ENCODE results near the gene AKR1C4. TPM values are rescaled to one million over a fixed set of nuclear protein-coding genes. Genes with fewer than 3 reads are reported as not detected.

Gene AKR1C4
- total and polyA plus RNA-seq, 2 of the 8 experiments (the other 6 are each of a cell fraction or from before 2014, with no cell fraction given): not detected

DNA sequence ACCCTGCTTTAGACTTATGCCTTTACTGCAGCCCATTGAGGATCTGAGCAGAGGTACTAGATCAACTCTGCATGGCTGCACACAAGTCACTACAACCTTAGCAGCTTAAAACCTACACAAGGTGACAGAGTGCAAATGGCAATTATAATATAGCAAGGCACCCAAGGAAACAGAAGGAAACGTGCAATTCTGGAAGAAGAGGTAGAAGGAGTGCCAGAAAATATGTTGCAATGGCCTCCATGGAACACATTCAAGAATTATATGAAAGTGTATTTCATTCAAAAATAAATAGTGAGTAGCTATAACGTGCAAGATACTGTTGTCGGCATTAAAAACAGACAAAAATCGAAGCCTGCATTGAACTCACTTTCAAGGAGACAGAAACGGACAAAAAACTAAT lies 8.8 kb upstream of the AKR1C4 start:
- no peak overlapping the region for H3K9ac ChIP-seq (replicated peaks in 1 of 4; ENCODE audit: extremely low read depth in 1 of 4, low read depth in 3 of 4, low read length in 3 of 4)
- H3K23ac ChIP-seq (ENCODE audit: insufficient read length): no peak overlapping the region
- H3K23me2 ChIP-seq (ENCODE audit: low read depth, low read length): no peaks in the 10 kb centered on the region
- H2BK15ac ChIP-seq (ENCODE audit: low read length): no peak overlapping the region
- no peaks in the 10 kb centered on the region for H3K36me3 ChIP-seq (ENCODE audit: control insufficient read depth in 2 of 4, insufficient read depth in 4 of 4, low read length in 3 of 4)
- no peak overlapping the region for H3K4me3 ChIP-seq (ENCODE audit: extremely low read depth in 1 of 4, insufficient read depth in 2 of 4, low read depth in 3 of 4, low read length in 4 of 4)
- H3K18ac ChIP-seq (ENCODE audit: extremely low read depth, low read length): no peak overlapping the region
- no peaks in the 10 kb centered on the region for H3K79me2 ChIP-seq (ENCODE audit: control insufficient read depth in 1 of 2, insufficient read depth in 2 of 2, low read length in 2 of 2)
- no peak overlapping the region for H4K91ac ChIP-seq (replicated peaks; ENCODE audit: insufficient read length, low read length)
- ChIA-PET POLR2A (ENCODE audit: partially characterized antibody) (no interaction called here), CTCF (ENCODE audit: partially characterized antibody) (interaction anchor here (1.6 to 2.2 kb wide), 2 partner anchors 10 to 12 kb away, joined by 4 to 11 read pairs; no protein-coding TSS in a partner anchor)
- H3K27ac ChIP-seq (ENCODE audit: low read depth, low read length): no peak overlapping the region
- H4K20me1 ChIP-seq (replicated peaks in 1 of 2; ENCODE audit: control insufficient read depth in 1 of 2, insufficient read depth in 2 of 2, low read length in 2 of 2): no peaks in the 10 kb centered on the region
- H3K56ac ChIP-seq (replicated peaks; ENCODE audit: insufficient read length, low read depth, low read length): no peak overlapping the region
- H4K5ac ChIP-seq (ENCODE audit: insufficient read length, low read depth, low read length): no peak overlapping the region
- 84% methylated on average over 5 of the region's 5 CpGs; no CpG with 5 or more reads in 1 of the 2 experiments for WGBS, 2 experiments (ENCODE audit: extremely low coverage in 1 of 2, insufficient coverage in 1 of 2, insufficient read length in 1 of 2, insufficient replicate concordance in 2 of 2, low coverage in 1 of 2, low lambda C conversion rate in 2 of 2, missing lambda C conversion rate in 1 of 2)
- H2AK5ac ChIP-seq (ENCODE audit: low read depth, low read length): no peak overlapping the region
- no peak overlapping the region for H3K4ac ChIP-seq (replicated peaks; ENCODE audit: insufficient read length, low read depth, low read length)
- H3K4me2 ChIP-seq (ENCODE audit: insufficient read depth in 1 of 2, low read depth in 2 of 2, low read length in 2 of 2): no peak overlapping the region
- no peak for FAIRE-seq
- H3K14ac ChIP-seq (ENCODE audit: insufficient read length): no peak overlapping the region
- H3K79me1 ChIP-seq (ENCODE audit: low read depth, low read length): no peaks in the 10 kb centered on the region
- H4K8ac ChIP-seq (ENCODE audit: extremely low read depth, insufficient read depth, low read length): no peak overlapping the region
- no peaks in the 10 kb centered on the region for H3K27me3 ChIP-seq (replicated peaks in 1 of 4; ENCODE audit: control insufficient read depth in 3 of 4, extremely low read depth in 1 of 4, insufficient read depth in 3 of 4, low read length in 3 of 4)
- no peak overlapping the region for H2BK120ac ChIP-seq (replicated peaks; ENCODE audit: low read depth, low read length)
- H3K4me1 ChIP-seq (replicated peaks in 1 of 4; ENCODE audit: control insufficient read depth in 3 of 4, insufficient read depth in 4 of 4, low read length in 3 of 4): no peaks in the 10 kb centered on the region
- H2BK12ac ChIP-seq (ENCODE audit: low read depth, low read length): no peak overlapping the region
- no peak overlapping the region for H2AFZ ChIP-seq (ENCODE audit: low read length)
- H2BK20ac ChIP-seq (ENCODE audit: low read length): no peak overlapping the region
- DNase-seq (ENCODE audit: low read depth in 1 of 2, low spot score in 2 of 2): no peak
- TF ChIP-seq SP2 (IDR thresholded peaks at IDR 0.05; ENCODE audit: low read length) (no peak), POLR2A (IDR thresholded peaks at IDR 0.05; ENCODE audit: control extremely low read depth in 1 of 2, low read depth in 2 of 2, low read length in 2 of 2) (no peak), TAF1 (IDR thresholded peaks at IDR 0.05; ENCODE audit: low read depth, low read length) (no peak), SIN3A (conservative IDR thresholded peaks at IDR 0.05 in 1 of 2, IDR thresholded peaks at IDR 0.05 in 1 of 2; ENCODE audit: low read depth in 1 of 2, low read length in 2 of 2) (no peak), SP4 (IDR thresholded peaks at IDR 0.05; ENCODE audit: low read length) (no peak), HDAC6 (IDR thresholded peaks at IDR 0.05; ENCODE audit: low read depth, low read length) (no peak), ZNF274 (IDR thresholded peaks at IDR 0.05; ENCODE audit: borderline replicate concordance, extremely low read depth, low read length) (no peak), CREB1 (IDR thresholded peaks at IDR 0.05) (no peak), CHD2 (IDR thresholded peaks at IDR 0.05; ENCODE audit: low read length) (no peak), ASH2L (IDR thresholded peaks at IDR 0.05; ENCODE audit: low read length) (no peak), KDM5A (IDR thresholded peaks at IDR 0.05; ENCODE audit: low read length) (no peak), CTBP2 (IDR thresholded peaks at IDR 0.05; ENCODE audit: borderline replicate concordance, insufficient read depth, insufficient read length, low read length) (no peak), PHF8 (conservative IDR thresholded peaks at IDR 0.05; ENCODE audit: low read depth, low read length) (no peak), JUN (IDR thresholded peaks at IDR 0.05; ENCODE audit: low read depth, low read length) (no peak), YY1 (IDR thresholded peaks at IDR 0.05; ENCODE audit: low read depth, low read length) (no peak), RFX5 (IDR thresholded peaks at IDR 0.05; ENCODE audit: borderline replicate concordance, low read depth, low read length) (no peak)
- TF ChIP-seq, protein P1, sequence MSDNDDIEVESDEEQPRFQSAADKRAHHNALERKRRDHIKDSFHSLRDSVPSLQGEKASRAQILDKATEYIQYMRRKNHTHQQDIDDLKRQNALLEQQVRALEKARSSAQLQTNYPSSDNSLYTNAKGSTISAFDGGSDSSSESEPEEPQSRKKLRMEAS (IDR thresholded peaks at IDR 0.05): no peak
- H2BK5ac ChIP-seq (ENCODE audit: low read depth, low read length): no peak overlapping the region
- no peaks in the 10 kb centered on the region for H3K9me3 ChIP-seq (ENCODE audit: insufficient read depth in 2 of 2, low read depth in 1 of 2, low read length in 1 of 2)

Data from H1 (cell line).